CD4-positive, alpha-beta T cell (primary cell): ENCODE data around the gene SYNGAP1. TPM values are rescaled to one million over a fixed set of nuclear protein-coding genes. Genes with fewer than 3 reads are reported as not detected.

Experiments
- ATAC-seq: fragments of 200-7000 bp; cut with Tn5 transposase; one replicate; pipeline ENCODE4 v1.10.0; 2022; ENCODE audit warnings: mild to moderate bottlenecking; ENCODE audit not compliant: poor library complexity
- CTCF ChIA-PET: fragments of 350-600 bp; sonication (Branson Sonifier 250); formaldehyde crosslinking; loops from one replicate; lab custom pipeline; 2021; ENCODE audit warnings: antibody characterized with exemption, inconsistent platforms; lab: Charles Lee
- POLR2A ChIA-PET: fragments of 350-600 bp; sonication (Branson Sonifier 250); formaldehyde crosslinking; loops from one replicate; lab custom pipeline; 2021; ENCODE audit warnings: antibody characterized with exemption, inconsistent platforms; lab: Charles Lee
- DNase-seq, 14 experiments: peaks; one replicate each; pipeline ENCODE4 v3.0.0-alpha.2; 2013 to 2020; ENCODE audit warnings: mixed read lengths in 2 of 14
- H3K27ac ChIP-seq, 2 donors: one replicate each; pipeline versions ENCODE4 v1.5.1 to v1.7.0; 2013; ENCODE audit warnings: low read length in 2 of 2, low read depth in 1 of 2, mild to moderate bottlenecking in 1 of 2
- H3K27me3 ChIP-seq, 2 experiments: 1 replicate in 1 of 2; 2 replicates in 1 of 2; pipeline versions ENCODE4 v1.6.1 to v1.7.0; 2013; ENCODE audit warnings: low read length in 2 of 2, control low read depth in 1 of 2, mild to moderate bottlenecking in 1 of 2, moderate library complexity in 1 of 2; ENCODE audit not compliant: insufficient read depth in 2 of 2, control insufficient read depth in 1 of 2
- H3K36me3 ChIP-seq: one replicate; pipeline ENCODE4 v1.6.1; 2013; ENCODE audit warnings: low read length, control low read depth; ENCODE audit not compliant: insufficient read depth
- H3K4me1 ChIP-seq: one replicate; pipeline ENCODE4 v1.6.1; 2013; ENCODE audit warnings: low read length, control low read depth; ENCODE audit not compliant: insufficient read depth
- H3K4me3 ChIP-seq: one replicate; pipeline ENCODE4 v1.5.1; 2013; ENCODE audit warnings: mild to moderate bottlenecking, low read length, moderate library complexity
- H3K9me3 ChIP-seq, 2 experiments: 1 replicate in 1 of 2; 2 replicates in 1 of 2; pipeline versions ENCODE4 v1.6.1 to v1.7.0; 2013; ENCODE audit warnings: low read length in 2 of 2, mild to moderate bottlenecking in 2 of 2, control low read depth in 1 of 2, moderate library complexity in 1 of 2; ENCODE audit not compliant: control insufficient read depth in 1 of 2, insufficient read depth in 1 of 2
- H3K27ac Mint-ChIP-seq: one replicate; pipeline ENCODE4 v1.8.0; 2020; ENCODE audit warnings: mixed read lengths
- H3K27me3 Mint-ChIP-seq: one replicate; pipeline ENCODE4 v1.8.0; 2021; ENCODE audit warnings: mixed read lengths
- H3K36me3 Mint-ChIP-seq: one replicate; pipeline ENCODE4 v1.8.0; 2021; ENCODE audit warnings: low read depth, mixed read lengths
- H3K4me1 Mint-ChIP-seq: one replicate; pipeline ENCODE4 v1.8.0; 2021; ENCODE audit warnings: low read depth, mixed read lengths
- H3K4me3 Mint-ChIP-seq: one replicate; pipeline ENCODE4 v1.8.0; 2020; ENCODE audit warnings: mild to moderate bottlenecking, mixed read lengths
- H3K9me3 Mint-ChIP-seq: one replicate; pipeline ENCODE4 v1.8.0; 2020; ENCODE audit warnings: mixed read lengths
- CTCF ChIP-seq: fragments of 200-600 bp; IDR thresholded peaks from one replicate; pipeline ENCODE4 v1.8.0; 2022; ENCODE audit warnings: antibody characterized with exemption, mild to moderate bottlenecking
- intact Hi-C, 2 experiments: fragments of 100-400 bp; cut with DNase I in 1 of 2; cut with micrococcal nuclease in 1 of 2; formaldehyde crosslinking; loops; one replicate each; pipeline versions ENCODE4 v1.15.1 to v1.9.0; 2023 to 2025; cut with DNase I, micrococcal nuclease
- total RNA-seq, 174 experiments: library from RNA in 2 of 174; stranded (reverse) in 2 of 174; gene quantifications; one replicate each; pipeline ENCODE4 v1.2.3 and lab custom pipeline; 2021 to 2026

The SYNGAP1 gene
- total RNA-seq, 2 experiments from 2014 or later, result 62.4 to 63.8 TPM

GRCh38 chr6:33488339-33488738, 68.5 kb downstream of the SYNGAP1 start:
- Mint-ChIP-seq H3K27me3 (no peaks in the 10 kb centered on the region), H3K27ac (no peak overlapping the region), H3K36me3 (no peaks in the 10 kb centered on the region), H3K4me3 (no peak overlapping the region), H3K9me3 (no peaks in the 10 kb centered on the region), H3K4me1 (no peaks in the 10 kb centered on the region)
- DNase-seq (no peak), ATAC-seq (no peak)
- no peak overlapping the region for H3K4me3 ChIP-seq
- H3K27ac ChIP-seq, result no peak overlapping the region
- ChIA-PET CTCF (no interaction called here), POLR2A (no interaction called here)
- no peaks in the 10 kb centered on the region for H3K36me3 ChIP-seq
- H3K27me3 ChIP-seq, result peaks cover 0 to 3% of the 10 kb centered on the region in 2 experiments
- TF ChIP-seq CTCF, result no peak
- intact Hi-C loops, result no loop called here
- H3K4me1 ChIP-seq, result no peaks in the 10 kb centered on the region
- H3K9me3 ChIP-seq, result no peaks in the 10 kb centered on the region

- Mint-ChIP-seq H3K27me3 (no peaks in the 10 kb centered on the region), H3K4me1 (no peaks in the 10 kb centered on the region), H3K9me3 (no peaks in the 10 kb centered on the region), H3K36me3 (no peaks in the 10 kb centered on the region), H3K27ac (no peak overlapping the region), H3K4me3 (no peak overlapping the region)
- Histone ChIP-seq H3K4me3 (no peak overlapping the region), H3K9me3 (no peaks in the 10 kb centered on the region), H3K4me1 (no peaks in the 10 kb centered on the region), H3K27me3 (peaks cover 0 to 3% of the 10 kb centered on the region in 2 experiments), H3K36me3 (no peaks in the 10 kb centered on the region), H3K27ac (no peak overlapping the region)
- TF ChIP-seq CTCF, result no peak
- POLR2A ChIA-PET, result no interaction called here
- DNase-seq (no peak), ATAC-seq (no peak)
- CTCF ChIA-PET, result no interaction called here
- intact Hi-C loops, result no loop called here
Measured at GRCh38 chr6:33490198-33490597, 70.3 kb downstream of the SYNGAP1 start.

- peaks cover 0 to 3% of the 10 kb centered on the region in 2 experiments for H3K27me3 ChIP-seq
- no peak overlapping the region for H3K4me3 ChIP-seq
- Mint-ChIP-seq H3K36me3 (no peaks in the 10 kb centered on the region), H3K27ac (no peak overlapping the region), H3K9me3 (no peaks in the 10 kb centered on the region), H3K4me3 (no peak overlapping the region), H3K27me3 (no peaks in the 10 kb centered on the region), H3K4me1 (no peaks in the 10 kb centered on the region)
- DNase-seq (no peak), ATAC-seq (no peak)
- intact Hi-C loops, result no loop called here
- H3K4me1 ChIP-seq, result no peaks in the 10 kb centered on the region
- POLR2A ChIA-PET, result no interaction called here
- no peak for TF ChIP-seq CTCF
- H3K27ac ChIP-seq, result no peak overlapping the region
- H3K9me3 ChIP-seq, result no peaks in the 10 kb centered on the region
- no peaks in the 10 kb centered on the region for H3K36me3 ChIP-seq
- CTCF ChIA-PET, result no interaction called here
Measured at GRCh38 chr6:33490621-33491020, 70.8 kb downstream of the SYNGAP1 start.
